Stimulated activated CD8-positive, alpha-beta memory T cell treated with anti-CD3 and anti-CD28 coated beads, Interleukin-15, amount 100 ng/mL, for 48 hours (primary cell): ENCODE results near the gene C4orf50.

Experiments used
- DNase-seq, 2 donors: peaks; one replicate each; pipeline ENCODE4 v3.0.0-alpha.2; 2020; ENCODE audit warnings: low read depth in 2 of 2

C4orf50 gene

GRCh38 chr4:5890063-5890727, 128.0 kb downstream of the C4orf50 start:
- no peak for DNase-seq

- no peak for DNase-seq
Measured at GRCh38 chr4:5889002-5889696, 129.1 kb downstream of the C4orf50 start.

GRCh38 chr4:5888222-5889001, 129.8 kb downstream of the C4orf50 start:
- DNase-seq, result no peak

GRCh38 chr4:5887361-5888221, 130.6 kb downstream of the C4orf50 start:
- no peak for DNase-seq

GRCh38 chr4:5887011-5887360, 131.2 kb downstream of the C4orf50 start:
- no peak for DNase-seq

GRCh38 chr4:5885733-5886132, 132.5 kb downstream of the C4orf50 start:
- no peak for DNase-seq

- DNase-seq, result no peak
Measured at GRCh38 chr4:5884796-5885195, 133.4 kb downstream of the C4orf50 start.

- no peak for DNase-seq
Measured at GRCh38 chr4:5883916-5884315, 134.3 kb downstream of the C4orf50 start.

GRCh38 chr4:5882947-5883346, 135.3 kb downstream of the C4orf50 start:
- DNase-seq, result no peak

- DNase-seq, result no peak
Measured at GRCh38 chr4:5881340-5881739, 136.9 kb downstream of the C4orf50 start.

- DNase-seq, result no peak
Measured at GRCh38 chr4:5878359-5878758, 139.9 kb downstream of the C4orf50 start.

GRCh38 chr4:5877392-5877791, 140.8 kb downstream of the C4orf50 start:
- no peak for DNase-seq

- no peak for DNase-seq
Measured at GRCh38 chr4:5874811-5875449, 143.3 kb downstream of the C4orf50 start.

- DNase-seq, result no peak
Measured at GRCh38 chr4:5870701-5871100, 147.5 kb downstream of the C4orf50 start.

- no peak for DNase-seq
Measured at GRCh38 chr4:5869966-5870619, 148.1 kb downstream of the C4orf50 start.

- DNase-seq, result no peak
Measured at GRCh38 chr4:5867866-5868265, 150.4 kb downstream of the C4orf50 start.

- no peak for DNase-seq
Measured at GRCh38 chr4:5866841-5867813, 151.1 kb downstream of the C4orf50 start.

- DNase-seq, result no peak
Measured at GRCh38 chr4:5865896-5866599, 152.2 kb downstream of the C4orf50 start.
